AML-193 (cell line): ENCODE data around the gene KNSTRN.

Source experiments
- DNase-seq, 2 experiments: peaks; one replicate each; lab custom pipeline; 2025; lab: John Stamatoyannopoulos, UW

KNSTRN gene, protein sequence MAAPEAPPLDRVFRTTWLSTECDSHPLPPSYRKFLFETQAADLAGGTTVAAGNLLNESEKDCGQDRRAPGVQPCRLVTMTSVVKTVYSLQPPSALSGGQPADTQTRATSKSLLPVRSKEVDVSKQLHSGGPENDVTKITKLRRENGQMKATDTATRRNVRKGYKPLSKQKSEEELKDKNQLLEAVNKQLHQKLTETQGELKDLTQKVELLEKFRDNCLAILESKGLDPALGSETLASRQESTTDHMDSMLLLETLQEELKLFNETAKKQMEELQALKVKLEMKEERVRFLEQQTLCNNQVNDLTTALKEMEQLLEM

DNA sequence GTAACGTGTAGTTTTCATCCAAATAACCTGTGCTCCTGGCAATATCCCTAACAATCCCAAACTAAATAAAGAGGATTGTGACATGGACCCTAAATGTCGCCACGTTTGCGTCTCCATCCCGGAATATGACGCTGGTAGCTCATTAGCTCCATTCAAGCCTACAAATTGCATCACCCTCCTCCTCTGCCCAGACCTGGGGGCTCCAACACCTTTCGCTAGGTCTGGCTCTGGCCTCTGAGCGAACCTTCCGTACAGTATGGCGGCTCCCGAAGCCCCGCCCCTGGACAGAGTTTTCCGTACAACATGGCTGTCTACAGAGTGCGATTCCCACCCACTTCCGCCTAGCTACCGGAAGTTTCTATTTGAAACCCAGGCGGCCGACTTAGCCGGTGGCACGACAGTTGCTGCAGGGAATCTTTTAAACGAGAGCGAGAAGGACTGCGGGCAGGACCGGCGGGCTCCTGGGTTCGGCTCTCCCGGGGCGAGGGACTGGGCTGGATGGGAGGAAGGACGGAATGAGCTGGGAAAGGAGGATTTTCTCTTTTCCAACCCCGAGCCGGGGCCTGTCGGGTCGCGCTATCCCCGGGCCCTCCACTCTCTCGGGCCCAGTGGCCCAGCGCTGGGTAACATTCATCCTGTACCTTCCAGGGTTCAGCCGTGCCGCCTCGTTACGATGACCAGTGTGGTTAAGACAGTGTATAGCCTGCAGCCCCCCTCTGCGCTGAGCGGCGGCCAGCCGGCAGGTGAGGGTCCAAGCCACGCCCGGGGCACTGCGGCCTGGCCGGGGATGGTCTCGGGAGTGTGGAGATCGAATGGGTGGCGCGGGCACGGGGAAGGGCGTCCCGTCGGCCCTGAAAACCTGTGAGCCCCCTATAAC lies at the start of gene KNSTRN:
KNSTRN (plus strand) TSS at position 142 of the 877 bp plus-strand sequence; CDS start at position 257, 115 bp downstream.
- DNase-seq, result peak; percentile 90 to 91

DNA sequence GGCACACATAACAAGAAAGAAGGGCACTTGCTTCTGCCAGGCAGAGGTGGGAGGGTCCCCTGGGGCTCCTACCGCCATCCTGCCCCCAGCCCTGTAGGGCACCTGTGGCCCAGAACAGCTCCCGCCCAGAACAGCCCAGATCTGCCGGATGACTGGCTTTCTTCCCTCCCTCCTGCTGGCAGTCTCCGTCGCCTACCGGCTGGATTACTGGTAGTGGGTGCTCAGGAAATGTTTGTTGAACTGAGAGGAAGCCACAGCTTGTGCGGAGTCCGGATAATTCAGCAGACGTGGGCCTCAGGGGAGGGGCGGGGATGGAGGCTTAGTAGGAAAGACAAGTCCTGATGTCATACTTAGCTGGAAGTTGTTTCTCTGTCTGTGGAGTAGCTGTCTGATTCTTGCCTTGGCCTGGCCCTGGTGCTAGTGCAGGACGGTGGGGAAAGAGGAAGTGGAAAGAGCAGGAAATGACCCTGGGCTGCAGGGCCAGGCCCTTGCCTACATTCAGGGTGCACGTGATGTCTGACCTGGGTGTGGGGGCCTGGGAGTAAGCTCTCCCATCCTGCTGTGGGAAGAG lies 48.5 kb upstream of the KNSTRN start:
- DNase-seq, result peak; percentile 96 to 99

DNA sequence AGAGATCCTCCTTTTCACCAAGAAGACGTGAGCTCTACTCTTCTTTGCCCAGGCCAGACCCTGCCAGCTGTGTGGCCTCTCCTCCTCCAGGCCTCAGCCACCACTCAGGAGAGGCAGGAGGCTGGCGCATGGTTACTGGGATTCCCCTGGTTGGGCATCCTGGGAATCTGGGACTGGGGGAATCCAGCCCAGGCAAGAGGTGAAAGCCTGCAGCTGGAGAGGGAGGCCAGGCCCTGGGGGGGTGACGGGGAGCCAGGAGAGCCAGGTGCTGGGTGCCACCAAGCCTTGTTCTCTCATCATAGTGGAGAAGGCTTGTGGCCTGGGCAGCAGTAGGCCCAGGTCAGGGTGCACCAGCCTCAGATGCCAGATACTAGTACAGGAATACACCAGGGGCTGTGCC lies 48.0 kb upstream of the KNSTRN start:
- DNase-seq, result no peak

DNA sequence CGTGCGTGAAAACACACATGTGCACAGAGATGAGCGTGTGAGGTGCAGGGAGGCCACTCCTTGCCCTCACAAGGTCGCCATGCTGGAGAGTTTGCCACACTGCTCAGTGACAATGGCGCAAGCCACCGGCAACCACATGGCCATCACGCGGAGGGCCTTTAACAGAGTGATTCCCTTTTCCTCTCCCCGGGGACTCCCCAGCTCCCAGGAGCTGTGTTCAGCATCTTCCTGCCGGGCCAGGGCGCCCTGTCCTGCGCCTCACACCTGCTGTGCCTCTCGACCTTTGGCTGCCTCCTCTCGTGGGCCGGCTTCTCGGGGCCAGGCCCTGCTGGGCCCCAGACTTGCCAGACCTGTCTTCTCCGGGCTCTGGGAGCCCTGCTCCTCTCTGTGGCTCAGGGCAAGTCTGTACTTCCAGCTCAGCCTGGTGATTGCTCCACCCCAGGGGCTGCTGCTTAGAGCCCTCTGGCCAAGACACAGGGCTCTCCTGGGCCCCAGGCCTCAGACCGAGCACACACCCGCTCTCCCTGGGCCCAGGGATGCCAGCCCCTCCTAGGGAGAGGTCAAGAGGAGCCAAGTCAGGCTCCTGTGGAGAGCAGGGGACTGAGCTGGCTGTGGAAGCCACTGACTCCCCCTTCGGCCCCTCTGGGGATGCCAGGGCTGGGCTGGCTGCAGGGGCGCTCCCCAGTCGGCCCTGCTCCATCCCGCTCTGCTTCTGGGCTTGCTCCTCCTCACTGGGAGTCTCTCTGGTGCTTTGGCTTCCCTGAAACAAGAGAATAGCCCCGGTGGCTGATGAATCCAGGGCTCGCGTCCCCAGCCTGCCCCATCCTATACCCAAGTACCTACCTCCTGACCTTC lies 47.4 kb upstream of the KNSTRN start:
- DNase-seq, result no peak

DNA sequence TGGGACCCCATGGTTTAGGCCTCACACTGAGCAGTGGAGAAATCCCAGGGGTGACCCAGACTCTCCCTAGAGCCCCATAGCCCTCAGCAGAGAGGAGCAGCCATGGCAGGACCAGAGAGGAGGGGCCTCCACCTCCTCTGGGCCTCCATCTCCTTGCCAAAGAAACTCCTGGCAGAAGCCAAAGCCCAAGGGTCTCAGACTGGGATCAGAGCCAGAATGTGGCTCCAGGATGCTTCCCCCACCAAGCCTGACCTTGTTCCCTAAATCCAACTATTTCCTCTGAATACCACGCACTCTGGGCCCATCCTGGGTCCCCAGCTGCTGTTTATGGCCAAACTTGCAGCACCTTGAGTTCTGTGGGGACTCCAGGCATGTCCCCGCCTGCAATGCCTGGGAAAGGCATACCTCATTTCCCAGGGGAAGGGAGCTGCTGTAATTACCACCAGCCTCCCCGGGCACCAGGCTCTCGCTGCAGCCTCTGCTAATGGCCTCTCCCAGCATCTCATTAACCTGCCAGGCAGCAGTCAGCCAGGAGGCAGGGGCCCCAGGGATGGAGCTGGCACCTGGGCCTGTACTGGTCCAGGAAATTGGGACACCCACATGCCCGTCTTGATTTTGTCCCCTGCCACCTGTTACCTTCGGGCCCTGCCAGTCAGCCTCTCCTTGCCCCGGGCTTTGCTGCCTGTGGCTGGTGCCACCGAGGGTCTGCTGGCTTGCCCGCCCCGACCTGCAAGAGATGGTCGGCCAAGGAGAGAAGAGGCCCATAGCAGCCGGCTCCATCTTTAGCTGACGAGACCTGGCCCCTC lies 46.4 kb upstream of the KNSTRN start:
- DNase-seq, result no peak

DNA sequence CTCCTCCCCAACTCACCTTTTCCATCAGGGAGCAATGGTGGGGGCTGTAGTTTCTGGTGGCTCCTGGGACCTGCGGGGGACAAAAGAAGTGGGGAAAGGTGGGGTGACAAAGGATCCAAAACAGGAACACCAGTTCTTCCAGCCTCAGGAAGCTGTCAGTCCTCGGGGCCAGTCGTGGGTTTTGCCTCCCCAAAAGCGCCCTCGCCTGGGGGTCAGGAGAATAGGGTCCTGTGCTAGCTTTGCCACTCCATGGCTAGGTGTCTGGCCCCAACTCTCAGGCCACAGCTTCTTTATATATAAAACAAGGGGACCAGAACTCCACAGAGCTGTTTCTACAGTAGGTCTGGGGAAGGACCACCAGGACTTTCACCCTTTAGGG lies 45.8 kb upstream of the KNSTRN start:
- peak; percentile 30 to 36 for DNase-seq

DNA sequence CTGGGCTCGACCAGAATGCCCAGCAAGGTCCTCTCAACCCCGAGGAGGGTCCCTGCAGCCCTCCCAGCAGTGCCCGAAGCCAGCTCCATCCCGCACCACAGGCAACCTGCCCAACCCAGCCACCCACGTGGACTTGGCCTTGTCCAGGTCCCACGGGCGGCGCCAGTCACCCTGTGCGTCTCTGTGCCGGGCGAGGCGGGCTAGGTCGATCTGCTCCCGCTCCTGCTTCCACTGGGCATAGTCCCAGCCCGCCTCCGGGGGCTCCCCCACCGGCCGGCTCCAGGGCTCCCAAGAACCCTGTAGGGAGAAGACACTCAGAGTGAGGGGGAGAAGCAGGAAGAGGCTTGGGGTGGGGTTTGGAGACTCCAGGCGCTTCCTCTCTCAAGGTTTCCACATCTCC lies 44.9 kb upstream of the KNSTRN start:
- no peak for DNase-seq

DNA sequence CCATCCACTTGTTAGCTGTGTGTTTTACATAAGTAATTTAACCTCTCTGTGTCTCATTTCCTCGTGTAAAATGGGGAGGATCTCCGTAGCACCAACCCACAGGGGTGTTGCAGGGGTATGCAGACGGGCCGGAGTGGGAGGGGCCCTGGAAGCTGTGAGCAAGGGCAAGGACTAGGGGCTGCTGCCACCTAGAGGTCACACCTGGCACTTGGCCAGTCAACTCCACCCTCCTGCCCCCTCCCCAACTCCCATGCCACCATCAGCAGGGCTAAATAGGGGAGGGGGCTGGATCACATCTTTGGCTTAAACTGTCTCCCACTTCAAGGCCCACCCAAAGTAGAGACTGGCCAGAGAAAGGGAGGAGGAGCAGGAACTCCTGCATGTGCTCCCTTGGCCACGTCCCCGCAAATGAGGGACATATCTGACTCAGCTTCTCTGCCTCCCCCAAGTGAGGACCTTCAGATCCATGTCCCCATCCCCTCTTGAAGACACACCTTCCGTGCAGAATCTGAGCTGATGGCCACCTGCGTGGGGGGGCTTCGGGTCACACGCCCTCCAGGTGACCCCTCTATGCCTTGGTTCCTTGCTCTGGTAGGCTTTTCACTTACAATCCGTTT lies 44.4 kb upstream of the KNSTRN start:
- DNase-seq, result peak; percentile 52 to 57

DNA sequence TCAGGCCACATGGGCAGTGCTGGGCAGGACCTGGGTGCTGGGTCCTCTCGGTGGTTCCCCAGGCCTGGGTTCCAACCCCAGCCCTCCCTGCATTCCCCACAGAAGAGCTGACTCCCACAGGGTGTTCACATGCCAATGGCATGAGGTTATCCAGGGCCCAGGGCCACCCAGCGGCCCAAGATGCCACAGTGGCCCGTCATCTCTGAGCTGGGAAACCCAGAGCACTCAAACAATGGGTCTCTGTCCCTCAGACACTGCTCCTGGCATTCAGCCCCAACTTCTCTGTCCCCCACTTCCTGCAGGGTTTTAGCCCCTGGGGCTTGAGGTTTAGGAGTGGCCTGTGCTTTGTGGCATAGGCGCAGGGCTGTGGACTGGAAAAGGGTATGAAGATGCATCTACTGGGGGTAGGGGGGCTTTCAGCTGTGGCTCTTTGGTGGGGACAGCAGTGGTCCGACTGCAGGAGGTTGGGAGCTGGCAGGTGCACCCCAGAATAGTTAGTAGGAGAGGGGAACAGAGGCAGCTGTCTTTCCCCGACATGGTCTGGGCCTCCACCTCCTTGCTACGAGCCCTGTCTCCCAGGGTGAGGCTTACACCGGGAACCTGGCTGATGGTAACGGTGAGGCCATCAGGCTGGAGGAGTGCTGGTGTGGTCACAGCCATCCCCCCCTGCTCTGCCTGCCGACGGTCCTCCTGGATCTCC lies 43.5 kb upstream of the KNSTRN start:
- DNase-seq, result no peak

DNA sequence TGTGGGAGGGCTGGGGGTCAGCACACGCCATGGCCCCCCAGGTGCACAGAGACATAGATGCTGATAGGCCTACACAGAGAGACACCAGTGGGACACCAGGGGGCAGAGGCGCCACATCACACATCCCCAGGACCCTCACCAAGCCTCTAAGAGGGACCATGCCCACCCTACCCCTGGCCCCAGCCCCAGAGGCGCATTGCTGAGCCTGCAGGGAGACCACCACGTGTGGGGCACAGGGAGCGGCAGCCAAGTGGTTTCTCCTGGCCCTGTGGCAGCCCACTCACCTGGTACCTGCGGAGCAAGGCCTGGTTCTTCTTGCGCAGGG lies 42.9 kb upstream of the KNSTRN start:
- DNase-seq, result no peak

DNA sequence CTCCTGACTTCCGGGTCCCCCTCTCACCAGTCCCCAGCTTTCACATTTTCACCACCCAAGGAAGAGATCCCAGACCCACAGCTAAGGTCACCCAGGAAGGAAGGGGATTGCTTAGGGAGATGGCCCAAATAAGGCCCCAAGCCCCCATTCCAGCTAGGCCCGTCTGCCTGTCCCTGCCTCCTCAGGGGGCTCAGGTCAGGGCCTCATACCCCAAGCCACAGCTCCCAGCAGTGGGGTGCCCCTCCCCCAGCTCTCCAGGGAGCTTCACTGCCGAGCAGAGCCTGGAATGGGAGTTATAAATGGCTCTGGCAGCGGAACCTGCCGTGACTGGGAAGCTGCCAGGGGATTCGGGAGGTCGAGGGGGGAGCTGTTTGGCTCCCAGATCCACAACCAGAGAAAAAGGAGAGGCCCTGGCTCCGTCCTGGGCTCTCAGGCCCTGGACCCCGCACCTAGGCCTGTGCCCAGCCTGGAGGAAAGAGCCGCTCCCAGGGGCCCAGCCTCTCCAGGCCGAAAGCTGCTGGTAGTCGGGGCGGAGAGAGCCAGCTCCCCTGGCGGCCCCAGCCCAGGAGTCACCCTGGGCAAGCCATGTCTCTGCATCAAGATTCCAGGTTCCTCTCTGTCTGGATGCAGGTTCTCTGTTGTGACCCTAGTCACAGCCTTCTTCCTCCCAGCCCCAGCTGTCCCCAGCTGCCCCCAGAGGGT lies 42.3 kb upstream of the KNSTRN start:
- peak in 1 of 2 experiments; percentile 41 for DNase-seq

DNA sequence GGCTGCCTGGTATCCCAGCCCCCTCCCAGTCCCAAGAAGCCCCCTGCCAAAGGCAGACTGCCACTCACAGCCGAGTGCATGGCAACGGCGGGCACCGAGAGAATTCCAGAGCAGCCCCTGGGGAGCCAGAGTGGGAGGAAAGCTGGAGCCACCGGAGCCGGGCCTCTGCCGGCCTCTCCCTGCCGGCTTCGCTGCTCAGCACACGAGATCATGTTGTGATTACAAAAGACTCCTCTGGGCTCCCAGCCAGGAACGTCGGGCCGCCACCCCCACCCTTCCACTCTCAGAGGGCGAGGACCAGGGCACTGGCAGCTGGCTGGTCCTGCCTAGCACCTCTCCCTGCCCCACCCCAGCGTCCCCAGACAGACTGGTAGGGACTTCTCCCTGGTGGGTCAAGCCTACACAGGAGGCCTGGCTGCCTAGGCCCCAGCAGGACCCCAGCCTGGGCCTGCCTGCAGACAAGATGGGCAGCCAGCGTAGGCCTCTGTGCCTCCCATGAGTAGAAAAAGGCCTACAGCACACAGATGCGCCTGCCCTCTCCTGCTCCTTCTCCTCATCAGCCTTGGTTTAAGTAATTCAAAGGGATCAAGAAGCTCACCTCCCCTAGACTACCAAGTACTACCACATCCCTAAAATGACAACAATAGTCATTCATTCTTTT lies 41.7 kb upstream of the KNSTRN start, which contains the start of gene CCDC9B:
CCDC9B (minus strand) TSS at position 200 of the 661 bp plus-strand sequence; CDS start at position 80, 120 bp downstream.
- DNase-seq, result peak; percentile 66 to 78

DNA sequence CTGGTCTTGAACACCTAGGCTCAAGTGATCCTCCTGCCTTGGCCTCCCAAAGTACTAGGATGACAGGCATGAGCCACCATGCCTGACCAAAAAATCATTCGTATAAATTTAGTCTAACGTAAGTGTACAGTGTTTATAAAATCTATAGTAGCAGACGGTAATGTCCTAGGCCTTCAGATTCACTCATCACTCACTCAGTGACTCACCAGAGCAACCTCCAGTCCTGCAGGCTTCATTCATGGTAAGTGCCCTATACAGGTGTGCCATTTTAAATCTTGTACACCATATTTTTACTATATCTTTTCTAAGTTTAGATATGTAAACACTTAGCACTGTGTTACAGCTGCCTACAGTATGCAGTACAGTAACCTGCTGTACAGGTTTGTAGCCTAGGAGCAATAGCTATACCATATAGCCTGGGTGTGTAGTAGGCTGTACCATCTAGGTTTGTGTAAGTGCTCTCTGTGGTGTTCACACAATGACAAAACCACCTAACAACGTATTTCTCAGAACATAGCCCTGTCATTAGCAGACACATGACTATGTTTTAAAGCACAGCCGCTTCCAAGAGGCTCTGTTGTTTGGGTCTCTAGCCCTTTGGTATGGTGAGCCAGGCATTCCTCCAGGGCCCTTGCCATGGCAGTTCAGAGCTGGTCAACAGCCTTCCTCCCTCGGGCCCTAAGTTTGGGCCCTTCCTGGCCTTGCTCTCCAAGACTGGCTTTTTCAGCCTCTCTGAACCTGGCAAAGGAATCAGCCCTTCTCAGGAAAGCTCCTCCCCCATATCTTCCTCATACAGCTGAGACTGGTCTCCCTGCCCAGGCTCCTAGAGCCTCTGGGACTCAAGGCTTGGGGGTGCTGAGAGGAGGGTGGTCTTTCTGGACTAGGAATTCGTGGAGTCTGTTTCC lies 39.9 kb upstream of the KNSTRN start:
- DNase-seq, result no peak

DNA sequence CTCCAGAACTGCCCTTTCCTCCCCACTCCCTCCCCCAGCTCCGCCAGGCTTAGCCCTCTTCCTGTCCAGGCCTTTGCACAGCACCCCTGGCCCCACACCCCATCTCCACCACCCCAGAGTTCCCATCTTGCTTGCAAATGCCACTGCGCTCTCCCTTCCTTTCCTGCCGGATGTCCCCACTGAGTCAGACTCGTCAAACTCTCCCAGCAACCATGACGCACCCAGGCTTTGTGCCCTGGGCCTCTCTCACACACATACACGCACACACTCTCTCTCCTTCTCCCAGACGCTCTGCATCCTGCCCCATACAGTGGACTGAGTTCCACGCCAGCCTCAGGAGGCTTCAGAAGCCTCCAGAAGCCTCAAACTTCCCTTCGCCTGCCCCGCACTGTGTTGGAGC lies 39.0 kb upstream of the KNSTRN start:
- no peak for DNase-seq

DNA sequence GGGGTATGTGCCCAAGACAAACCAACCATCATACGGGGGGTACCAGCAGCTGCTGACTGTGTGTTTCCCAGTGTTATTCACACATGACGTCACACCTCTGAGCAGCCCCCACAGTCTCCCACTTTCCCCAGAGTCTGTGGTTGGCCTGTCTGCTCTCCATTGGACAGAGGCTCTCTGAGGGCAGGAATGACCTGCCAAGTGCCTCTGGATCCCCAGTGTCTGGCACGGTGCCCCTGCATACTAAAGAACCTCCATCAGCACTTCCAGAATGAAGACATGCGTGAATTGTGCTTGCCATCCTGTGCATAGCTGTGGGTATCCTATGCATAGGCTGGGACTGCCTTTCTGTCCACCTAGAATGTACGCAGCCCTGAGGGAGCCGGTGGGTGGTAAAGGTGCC lies 38.3 kb upstream of the KNSTRN start:
- DNase-seq, result no peak

DNA sequence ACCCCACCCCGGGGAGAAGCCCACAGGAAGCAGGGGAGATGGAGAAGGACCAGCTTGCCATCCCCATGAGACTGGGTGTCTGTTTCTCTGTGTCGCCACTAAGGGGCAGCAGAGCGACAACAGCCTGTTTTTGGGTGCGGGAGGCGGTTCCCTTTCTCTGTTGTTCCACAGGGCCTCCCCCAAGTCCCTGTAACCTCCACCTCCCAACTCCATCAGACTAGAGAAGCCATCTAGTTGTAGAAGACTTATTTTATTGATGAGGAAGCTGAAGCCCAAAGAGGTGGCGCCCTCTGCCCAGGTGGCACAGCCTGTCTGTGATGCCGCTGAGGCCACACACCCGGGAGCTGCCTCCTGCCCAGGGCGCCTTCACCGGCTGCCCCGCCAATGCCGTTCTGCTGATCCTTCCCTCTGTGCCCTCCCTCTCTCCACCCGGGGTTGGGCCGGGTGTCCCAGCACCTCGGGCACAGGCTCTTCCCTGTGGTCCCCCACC lies 37.8 kb upstream of the KNSTRN start:
- peak; percentile 57 to 70 for DNase-seq

DNA sequence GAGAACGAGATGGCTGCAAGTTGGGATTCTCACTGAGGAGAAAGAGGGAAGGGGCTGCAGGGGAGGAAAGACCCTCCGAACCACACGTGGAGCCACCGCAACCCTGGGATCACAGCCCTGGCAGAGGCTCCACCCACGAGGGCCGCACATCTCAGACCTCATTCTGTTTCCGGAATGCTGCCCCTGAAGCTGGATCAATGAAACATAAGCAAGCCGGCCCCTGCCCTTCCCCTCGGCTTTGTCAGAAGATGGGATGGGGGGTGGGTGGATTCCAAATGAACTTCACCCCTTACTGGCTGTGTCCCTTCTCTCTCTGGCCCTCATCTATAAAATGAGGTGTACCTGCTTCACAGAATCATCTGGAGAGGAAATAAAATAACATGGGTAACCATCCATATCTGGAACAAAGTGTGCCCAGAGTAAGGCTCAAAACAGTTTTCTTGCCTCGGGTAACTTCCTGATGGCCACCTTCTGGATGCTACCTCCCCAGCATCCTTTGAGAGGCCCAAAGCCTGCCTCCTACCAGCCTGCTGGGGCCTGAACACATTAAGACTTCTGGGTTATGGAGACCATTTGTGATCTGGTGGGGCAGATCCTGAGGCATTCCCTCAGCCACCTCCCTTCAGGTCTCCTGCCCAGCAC lies 37.2 kb upstream of the KNSTRN start:
- no peak for DNase-seq
